ENCODE data around the gene FOXI2.

Gene FOXI2

DNA sequence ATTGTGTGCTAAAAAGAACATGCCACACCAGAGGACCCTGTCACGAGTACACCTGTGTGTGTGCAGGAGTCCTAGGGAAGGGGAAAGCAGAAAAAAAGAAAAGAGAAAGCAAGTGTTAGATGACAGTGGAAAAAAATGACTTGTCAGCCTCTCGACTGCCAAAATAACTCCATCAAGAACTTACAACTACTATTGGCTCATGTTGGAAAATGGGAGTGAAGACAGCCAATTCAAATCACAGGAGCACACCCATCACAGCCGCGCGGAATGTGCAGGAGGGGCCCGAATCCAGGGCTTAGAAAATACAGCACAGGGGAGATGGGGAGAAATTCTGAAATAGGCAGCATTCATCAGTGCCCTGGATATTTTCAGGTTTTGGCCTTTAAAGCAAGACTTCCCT, 38.1 kb upstream of the FOXI2 start:
- Histone ChIP-seq H3K27me3 (replicated peaks) (no peaks in the 10 kb centered on the region), H3K36me3 (replicated peaks) (no peaks in the 10 kb centered on the region), H3K4me3 (ENCODE audit: low read depth, low read length) (no peak overlapping the region), H3K27ac (no peak overlapping the region)
- TF ChIP-seq, protein P1, sequence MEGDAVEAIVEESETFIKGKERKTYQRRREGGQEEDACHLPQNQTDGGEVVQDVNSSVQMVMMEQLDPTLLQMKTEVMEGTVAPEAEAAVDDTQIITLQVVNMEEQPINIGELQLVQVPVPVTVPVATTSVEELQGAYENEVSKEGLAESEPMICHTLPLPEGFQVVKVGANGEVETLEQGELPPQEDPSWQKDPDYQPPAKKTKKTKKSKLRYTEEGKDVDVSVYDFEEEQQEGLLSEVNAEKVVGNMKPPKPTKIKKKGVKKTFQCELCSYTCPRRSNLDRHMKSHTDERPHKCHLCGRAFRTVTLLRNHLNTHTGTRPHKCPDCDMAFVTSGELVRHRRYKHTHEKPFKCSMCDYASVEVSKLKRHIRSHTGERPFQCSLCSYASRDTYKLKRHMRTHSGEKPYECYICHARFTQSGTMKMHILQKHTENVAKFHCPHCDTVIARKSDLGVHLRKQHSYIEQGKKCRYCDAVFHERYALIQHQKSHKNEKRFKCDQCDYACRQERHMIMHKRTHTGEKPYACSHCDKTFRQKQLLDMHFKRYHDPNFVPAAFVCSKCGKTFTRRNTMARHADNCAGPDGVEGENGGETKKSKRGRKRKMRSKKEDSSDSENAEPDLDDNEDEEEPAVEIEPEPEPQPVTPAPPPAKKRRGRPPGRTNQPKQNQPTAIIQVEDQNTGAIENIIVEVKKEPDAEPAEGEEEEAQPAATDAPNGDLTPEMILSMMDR (IDR thresholded peaks at IDR 0.05; ENCODE audit: low read depth, low read length, missing control alignments): no peak
- in situ Hi-C loops (cut with HindIII; ENCODE audit: low pct_ligation_motif_present, low sequenced_read_pairs): no loop called here
- DNase-seq: no peak

DNA sequence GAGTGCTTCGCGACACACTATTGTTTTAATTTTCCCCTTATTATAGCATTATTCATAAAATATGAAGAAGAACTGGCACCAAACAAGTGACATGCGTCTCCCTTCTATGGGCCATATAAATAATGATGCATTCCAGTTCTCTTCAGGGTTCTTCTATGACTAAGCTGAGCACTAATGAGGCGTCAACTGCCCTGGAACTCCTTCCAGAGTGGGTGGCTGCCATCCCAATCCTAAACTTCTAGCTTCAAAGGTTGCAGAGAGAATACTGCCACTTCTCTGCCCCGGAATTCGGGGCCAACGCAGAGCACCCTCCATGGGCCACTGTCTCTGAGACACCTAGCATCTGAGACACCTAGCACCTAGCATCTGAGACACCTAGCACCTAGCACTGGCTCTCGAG, 37.7 kb upstream of the FOXI2 start:
- no peak overlapping the region for H3K4me3 ChIP-seq (ENCODE audit: low read depth, low read length)
- in situ Hi-C loops (cut with HindIII; ENCODE audit: low pct_ligation_motif_present, low sequenced_read_pairs): no loop called here
- TF ChIP-seq, protein P1 (IDR thresholded peaks at IDR 0.05; ENCODE audit: low read depth, low read length, missing control alignments): no peak

DNA sequence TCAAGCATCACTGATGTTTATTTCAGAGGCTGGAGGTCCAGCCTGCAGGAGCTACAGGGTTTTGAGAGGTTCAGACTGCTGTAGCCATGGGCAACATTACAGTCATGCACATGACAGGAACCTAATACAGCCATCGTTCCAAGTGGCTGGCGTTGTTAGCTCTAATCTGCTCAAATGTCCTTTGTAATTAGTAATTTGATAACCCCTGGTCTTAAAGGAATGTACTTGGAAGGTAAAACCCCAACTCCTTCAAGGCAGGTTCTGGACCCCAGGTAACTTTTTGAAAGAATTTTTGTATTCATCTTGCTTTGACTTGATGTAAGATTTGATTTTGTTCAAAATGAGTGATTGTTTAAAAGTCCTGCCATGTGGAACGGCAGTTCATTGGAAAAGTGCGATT, 34.7 kb upstream of the FOXI2 start:
- Histone ChIP-seq H3K4me3 (ENCODE audit: low read depth, low read length) (no peak overlapping the region), H3K27me3 (replicated peaks) (no peaks in the 10 kb centered on the region), H3K36me3 (replicated peaks) (no peaks in the 10 kb centered on the region), H3K27ac (no peak overlapping the region)
- TF ChIP-seq, protein P1 (IDR thresholded peaks at IDR 0.05; ENCODE audit: low read depth, low read length, missing control alignments): no peak
- DNase-seq: no peak
- in situ Hi-C loops (cut with HindIII; ENCODE audit: low pct_ligation_motif_present, low sequenced_read_pairs): no loop called here

More for the DNA sequence above, 37.7 kb upstream of the FOXI2 start:
- H3K27me3 ChIP-seq (replicated peaks): no peaks in the 10 kb centered on the region
- H3K36me3 ChIP-seq (replicated peaks): no peaks in the 10 kb centered on the region
- DNase-seq: no peak
- H3K27ac ChIP-seq: no peak overlapping the region

DNA sequence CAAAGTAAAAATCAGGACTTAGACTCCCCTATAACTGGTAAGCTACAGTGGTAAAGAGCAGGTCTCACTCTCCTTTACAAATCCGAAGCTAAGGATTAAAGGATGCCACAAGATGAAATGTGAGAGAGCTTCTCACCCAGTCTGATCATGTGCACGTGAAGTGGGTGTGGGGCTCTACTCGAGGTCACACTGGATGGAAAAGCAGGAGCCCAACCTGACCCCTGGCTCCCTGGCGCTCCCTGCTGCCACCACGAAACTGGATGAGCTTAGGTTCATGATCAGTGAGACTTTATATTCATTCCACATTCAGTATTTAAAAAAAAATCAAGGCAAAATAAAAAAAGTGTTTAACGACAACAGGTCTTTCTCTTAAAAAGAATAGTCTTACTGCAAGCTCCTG, 21.7 kb upstream of the FOXI2 start:
- no peak for DNase-seq
- TF ChIP-seq, protein P1 (IDR thresholded peaks at IDR 0.05; ENCODE audit: low read depth, low read length, missing control alignments): no peak
- Histone ChIP-seq H3K4me3 (ENCODE audit: low read depth, low read length) (no peak overlapping the region), H3K27me3 (replicated peaks) (no peaks in the 10 kb centered on the region), H3K36me3 (replicated peaks) (no peaks in the 10 kb centered on the region), H3K27ac (no peak overlapping the region)
- in situ Hi-C loops (cut with HindIII; ENCODE audit: low pct_ligation_motif_present, low sequenced_read_pairs): no loop called here

DNA sequence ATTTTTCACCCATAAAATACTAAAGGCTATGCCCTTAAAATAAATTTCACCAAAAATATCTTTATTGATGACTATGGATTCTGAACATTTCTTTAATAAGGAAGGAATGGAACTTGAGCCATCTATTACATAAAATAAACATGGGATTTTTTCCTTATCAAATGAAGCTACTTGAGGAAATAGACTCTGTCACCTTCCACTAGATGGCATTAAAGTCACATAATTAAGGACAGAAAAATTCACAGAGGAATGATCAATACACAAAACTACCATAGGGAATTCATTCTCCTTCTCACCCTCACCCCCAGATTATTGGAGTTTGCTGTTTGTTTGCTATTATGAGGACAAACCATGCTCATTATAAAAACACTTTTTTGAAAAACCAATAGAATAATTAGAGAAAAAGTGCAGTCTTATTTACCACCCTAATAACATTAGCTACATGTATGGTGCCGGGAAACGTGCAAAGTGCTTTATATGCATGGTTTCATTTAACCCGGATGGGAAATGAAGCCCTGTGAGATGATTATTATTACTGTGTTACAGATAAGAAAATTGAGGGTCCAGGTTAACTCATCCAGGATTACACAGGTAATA, 21.1 kb upstream of the FOXI2 start:
- H3K36me3 ChIP-seq (replicated peaks): no peaks in the 10 kb centered on the region
- H3K27ac ChIP-seq: no peak overlapping the region
- no peaks in the 10 kb centered on the region for H3K27me3 ChIP-seq (replicated peaks)
- H3K4me3 ChIP-seq (ENCODE audit: low read depth, low read length): no peak overlapping the region
- in situ Hi-C loops (cut with HindIII; ENCODE audit: low pct_ligation_motif_present, low sequenced_read_pairs): no loop called here
- no peak for DNase-seq
- TF ChIP-seq, protein P1 (IDR thresholded peaks at IDR 0.05; ENCODE audit: low read depth, low read length, missing control alignments): peak; percentile 6

DNA sequence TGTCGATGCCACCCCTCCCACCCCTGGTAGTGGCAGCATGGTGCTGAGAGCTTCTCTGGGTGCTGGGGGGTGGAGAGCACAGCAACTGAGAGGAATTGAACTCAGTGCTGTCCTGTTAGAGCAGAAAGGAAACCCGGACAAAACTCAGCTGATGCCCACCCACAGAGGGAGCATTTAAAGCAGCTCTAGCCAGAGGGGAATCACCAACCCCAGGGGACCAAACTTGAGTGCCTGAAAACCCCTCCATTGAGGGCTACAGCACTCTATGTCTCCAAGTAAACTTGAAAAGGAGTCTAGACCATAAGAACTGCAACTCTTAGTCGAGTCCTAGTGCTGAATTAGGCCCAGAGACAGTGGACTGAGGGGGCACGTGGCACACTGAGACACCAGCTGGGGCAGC, 16.8 kb upstream of the FOXI2 start:
- no peak for DNase-seq
- H3K4me3 ChIP-seq (ENCODE audit: low read depth, low read length): no peak overlapping the region
- H3K27me3 ChIP-seq (replicated peaks): peaks cover 2% of the 10 kb centered on the region
- H3K27ac ChIP-seq: no peak overlapping the region
- TF ChIP-seq, protein P1 (IDR thresholded peaks at IDR 0.05; ENCODE audit: low read depth, low read length, missing control alignments): no peak
- in situ Hi-C loops (cut with HindIII; ENCODE audit: low pct_ligation_motif_present, low sequenced_read_pairs): no loop called here
- H3K36me3 ChIP-seq (replicated peaks): no peaks in the 10 kb centered on the region

Measured in brain microvascular endothelial cell (primary cell).